Measurements from ENCODE around the gene FOXC2. TPM values are rescaled to one million over a fixed set of nuclear protein-coding genes. Genes with fewer than 3 reads are reported as not detected.

FOXC2 gene
- total and polyA plus RNA-seq, 2 of the 13 experiments (the other 11 are each of a cell fraction or from before 2014, with no cell fraction given) = not detected

- no peak for TF ChIP-seq PBX2 (CRISPR knock-in tag; IDR thresholded peaks at IDR 0.05)
- TF ChIP-seq ZNF574 (CRISPR knock-in tag; IDR thresholded peaks at IDR 0.05) = no peak
- no peak for TF ChIP-seq ZNF44 (CRISPR knock-in tag; IDR thresholded peaks at IDR 0.05)
- no peak for TF ChIP-seq ZBTB10 (CRISPR knock-in tag; IDR thresholded peaks at IDR 0.05; ENCODE audit: borderline replicate concordance)
- no peak for TF ChIP-seq ZBTB37 (CRISPR knock-in tag; IDR thresholded peaks at IDR 0.05)
- no peak for TF ChIP-seq RBM39 (IDR thresholded peaks at IDR 0.05; ENCODE audit: low read depth, low read length, poor library complexity, severe bottlenecking)
- no peak for TF ChIP-seq ZNF781 (CRISPR knock-in tag; IDR thresholded peaks at IDR 0.05; ENCODE audit: borderline replicate concordance, not compliant biosample characterization)
Measured at GRCh38 chr16:86545954-86546637, 20.5 kb upstream of the FOXC2 start (continued).
